GM18861 (cell line): ENCODE results near the gene KCND2.
A peak's percentile ranks its signal among the peaks of the same experiment; 100 is the strongest.

Experiments
- ATAC-seq: cut with Tn5 transposase; IDR thresholded peaks from one replicate; pipeline ENCODE4 v1.9.1; 2021; ENCODE audit not compliant: unreplicated experiment

Gene KCND2

GRCh38 chr7:120405652-120406051, 132.7 kb downstream of the KCND2 start:
- ATAC-seq = no peak

- ATAC-seq = no peak
Measured at GRCh38 chr7:120407010-120407409, 134.0 kb downstream of the KCND2 start.

GRCh38 chr7:120412139-120413050, 139.4 kb downstream of the KCND2 start:
- ATAC-seq = peak; percentile 80

- ATAC-seq = no peak
Measured at GRCh38 chr7:120413164-120413563, 140.2 kb downstream of the KCND2 start.

- no peak for ATAC-seq
Measured at GRCh38 chr7:120417244-120417979, 144.4 kb downstream of the KCND2 start.

GRCh38 chr7:120421151-120421651, 148.2 kb downstream of the KCND2 start:
- ATAC-seq = peak; percentile 96

- ATAC-seq = peak; percentile 37
Measured at GRCh38 chr7:120431016-120431415, 158.0 kb downstream of the KCND2 start.

GRCh38 chr7:120436487-120437060, 163.6 kb downstream of the KCND2 start:
- ATAC-seq = no peak

GRCh38 chr7:120441850-120442249, 168.9 kb downstream of the KCND2 start:
- peak; percentile 89 for ATAC-seq

GRCh38 chr7:120442838-120443237, 169.9 kb downstream of the KCND2 start:
- ATAC-seq = no peak

- ATAC-seq = no peak
Measured at GRCh38 chr7:120444650-120445049, 171.7 kb downstream of the KCND2 start.

GRCh38 chr7:120445276-120445675, 172.3 kb downstream of the KCND2 start:
- no peak for ATAC-seq

- no peak for ATAC-seq
Measured at GRCh38 chr7:120452665-120453064, 179.7 kb downstream of the KCND2 start.

- no peak for ATAC-seq
Measured at GRCh38 chr7:120456699-120457098, 183.7 kb downstream of the KCND2 start.

- ATAC-seq = no peak
Measured at GRCh38 chr7:120460949-120461348, 188.0 kb downstream of the KCND2 start.

GRCh38 chr7:120462991-120463390, 190.0 kb downstream of the KCND2 start:
- no peak for ATAC-seq

- ATAC-seq = no peak
Measured at GRCh38 chr7:120464104-120464503, 191.1 kb downstream of the KCND2 start.

GRCh38 chr7:120467676-120468075, 194.7 kb downstream of the KCND2 start:
- no peak for ATAC-seq

- no peak for ATAC-seq
Measured at GRCh38 chr7:120468611-120469010, 195.6 kb downstream of the KCND2 start.

- ATAC-seq = no peak
Measured at GRCh38 chr7:120472892-120473291, 199.9 kb downstream of the KCND2 start.

- no peak for ATAC-seq
Measured at GRCh38 chr7:120473352-120473751, 200.4 kb downstream of the KCND2 start.
